A673 (cell line): Measurements from ENCODE around the gene POLR1G.

Experiments used
- CTCF ChIP-seq: fragments of 300-800, 200-600 bp; sonication (generic); conservative IDR thresholded peaks from 2 replicates; pipeline ENCODE4 v1.5.1; 2017; ENCODE audit warnings: low read depth, mild to moderate bottlenecking, antibody characterized with exemption, low read length, moderate library complexity, mixed read lengths
- EZH2 ChIP-seq: fragments of 200-600 bp; sonication (generic); IDR thresholded peaks from 2 replicates; pipeline ENCODE4 v1.6.1; 2017; ENCODE audit warnings: borderline replicate concordance, low read depth, mild to moderate bottlenecking, mixed read lengths, antibody characterized with exemption, low read length; ENCODE audit not compliant: poor library complexity, severe bottlenecking

- TF ChIP-seq CTCF (no peak), EZH2 (no peak)
Observed at GRCh38 chr19:45442778-45443461, 36.5 kb downstream of the POLR1G start.
